Liver (tissue), 3 donors: ENCODE data around the gene TPBG.

Source experiments
- CTCF ChIP-seq: fragments of 150-350 bp; IDR thresholded peaks from 2 replicates; pipeline ENCODE4 v1.5.1; 2017; ENCODE audit warnings: improper control_type of control experiment, low read depth, low read length; ENCODE audit not compliant: missing input control
- GABPA ChIP-seq, 2 donors: IDR thresholded peaks in 1 of 2; conservative IDR thresholded peaks in 1 of 2; 2 replicates each; pipeline ENCODE4 v1.6.1; 2016; ENCODE audit warnings: antibody characterized with exemption in 2 of 2, mild to moderate bottlenecking in 1 of 2, moderate library complexity in 1 of 2
- HNF4G ChIP-seq: IDR thresholded peaks from 2 replicates; pipeline ENCODE4 v1.6.1; 2016; ENCODE audit warnings: antibody characterized with exemption
- JUND ChIP-seq, 2 donors: IDR thresholded peaks; 2 replicates each; pipeline ENCODE4 v1.6.1; 2016; ENCODE audit warnings: antibody characterized with exemption in 2 of 2
- NR2F2 ChIP-seq: IDR thresholded peaks from 2 replicates; pipeline ENCODE4 v1.6.1; 2016; ENCODE audit warnings: antibody characterized with exemption
- RAD21 ChIP-seq, 2 donors: IDR thresholded peaks; 2 replicates each; pipeline ENCODE4 v1.6.1; 2016; ENCODE audit warnings: antibody characterized with exemption in 2 of 2, mild to moderate bottlenecking in 2 of 2
- REST ChIP-seq: IDR thresholded peaks from 2 replicates; pipeline ENCODE4 v1.6.1; 2016; ENCODE audit warnings: antibody characterized with exemption, mild to moderate bottlenecking
- RXRA ChIP-seq, 2 donors: IDR thresholded peaks; 2 replicates each; pipeline ENCODE4 v1.6.1; 2017 to 2018; ENCODE audit warnings: antibody characterized with exemption in 2 of 2, mild to moderate bottlenecking in 1 of 2
- SP1 ChIP-seq: IDR thresholded peaks from 2 replicates; pipeline ENCODE4 v1.6.1; 2018; ENCODE audit warnings: antibody characterized with exemption, mild to moderate bottlenecking
- TAF1 ChIP-seq: conservative IDR thresholded peaks from 2 replicates; pipeline ENCODE4 v1.6.1; 2016; ENCODE audit warnings: antibody characterized with exemption, mild to moderate bottlenecking
- YY1 ChIP-seq: IDR thresholded peaks from 2 replicates; pipeline ENCODE4 v1.6.1; 2016; ENCODE audit warnings: antibody characterized with exemption, mild to moderate bottlenecking
- ZBTB33 ChIP-seq: IDR thresholded peaks from 2 replicates; pipeline ENCODE4 v1.6.1; 2016; ENCODE audit warnings: antibody characterized with exemption
- TF ChIP-seq, protein P1 (sequence below): IDR thresholded peaks from 2 replicates; pipeline ENCODE4 v1.6.1; 2016; ENCODE audit warnings: antibody characterized with exemption
- TF ChIP-seq, protein P2 (sequence below): IDR thresholded peaks from 2 replicates; pipeline ENCODE4 v1.6.1; 2016; ENCODE audit warnings: antibody characterized with exemption
- donor health status: healthy.
- donor health status: healthy.

DNA sequence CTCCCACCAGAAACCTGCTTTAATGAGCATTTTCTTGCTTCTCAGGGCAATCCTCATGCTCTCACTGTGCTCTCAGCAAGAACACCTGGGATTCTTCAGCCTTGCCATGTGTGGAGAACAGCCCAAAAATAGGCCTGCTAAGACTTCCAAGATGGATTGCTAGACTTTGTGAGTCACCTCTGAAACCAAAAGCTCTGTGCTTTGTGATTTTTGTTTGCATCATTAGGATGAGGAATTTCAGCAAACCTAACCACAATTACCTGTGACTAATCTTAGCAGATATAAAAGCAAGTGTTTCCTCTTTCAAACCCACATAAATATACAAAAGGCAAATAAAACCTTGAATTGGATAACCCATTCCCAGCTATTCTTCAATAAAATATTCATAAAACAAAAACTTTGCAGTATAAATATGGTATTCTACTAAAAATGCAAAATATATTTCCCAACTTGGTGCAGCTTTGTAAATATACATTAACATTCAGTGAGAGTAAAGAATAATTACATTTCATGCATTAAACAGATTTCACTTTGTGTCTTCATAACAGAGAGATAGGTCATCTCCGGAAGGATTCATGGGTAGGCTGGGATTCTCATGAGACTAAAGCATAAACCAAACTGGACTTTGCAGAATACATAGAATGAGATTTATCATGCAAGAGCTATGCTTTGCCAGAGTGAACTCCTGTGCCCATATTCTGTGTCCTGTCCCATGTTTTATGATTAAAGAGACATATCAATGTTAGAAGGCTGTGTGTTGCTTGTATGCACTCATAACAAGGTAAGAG lies 33.5 kb downstream of the TPBG start:
- TF ChIP-seq CTCF = no peak
- no peak for TF ChIP-seq ZBTB33
- no peak for TF ChIP-seq SP1
- no peak for TF ChIP-seq YY1
- TF ChIP-seq GABPA (IDR thresholded peaks at IDR 0.05 in 1 of 2, conservative IDR thresholded peaks at IDR 0.05 in 1 of 2) = no peak
- no peak for TF ChIP-seq JUND (IDR thresholded peaks at IDR 0.05)
- no peak for TF ChIP-seq REST
- no peak for TF ChIP-seq HNF4G
- no peak for TF ChIP-seq NR2F2
- TF ChIP-seq, protein P1, sequence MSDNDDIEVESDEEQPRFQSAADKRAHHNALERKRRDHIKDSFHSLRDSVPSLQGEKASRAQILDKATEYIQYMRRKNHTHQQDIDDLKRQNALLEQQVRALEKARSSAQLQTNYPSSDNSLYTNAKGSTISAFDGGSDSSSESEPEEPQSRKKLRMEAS = no peak
- TF ChIP-seq RAD21 (IDR thresholded peaks at IDR 0.05) = no peak
- TF ChIP-seq, protein P2, sequence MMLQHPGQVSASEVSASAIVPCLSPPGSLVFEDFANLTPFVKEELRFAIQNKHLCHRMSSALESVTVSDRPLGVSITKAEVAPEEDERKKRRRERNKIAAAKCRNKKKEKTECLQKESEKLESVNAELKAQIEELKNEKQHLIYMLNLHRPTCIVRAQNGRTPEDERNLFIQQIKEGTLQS = no peak
- TF ChIP-seq TAF1 = no peak
- TF ChIP-seq RXRA (IDR thresholded peaks at IDR 0.05) = no peak
